Tibial nerve (tissue), 4 donors: Measurements from ENCODE around the gene CD226.

ENCODE experiments used
- CTCF ChIP-seq, 5 experiments: fragments of 200-600 bp in 3 of 5; fragments of 450-650 bp in 2 of 5; sonication (generic) in 3 of 5; IDR thresholded peaks; one replicate each; pipeline ENCODE4 v1.5.1; 2016 to 2019; ENCODE audit warnings: antibody characterized with exemption in 5 of 5, mild to moderate bottlenecking in 3 of 5, moderate library complexity in 2 of 5
- EP300 ChIP-seq, 2 donors: sonication (generic); formaldehyde crosslinking; IDR thresholded peaks; one replicate each; pipeline ENCODE4 v1.6.1; 2017; ENCODE audit warnings: antibody characterized with exemption in 2 of 2, mild to moderate bottlenecking in 1 of 2
- POLR2A ChIP-seq, 2 donors: fragments of 450-650 bp; IDR thresholded peaks; one replicate each; pipeline ENCODE4 v1.6.1; 2017; ENCODE audit warnings: antibody characterized with exemption in 2 of 2, mild to moderate bottlenecking in 2 of 2, moderate library complexity in 2 of 2

DNA sequence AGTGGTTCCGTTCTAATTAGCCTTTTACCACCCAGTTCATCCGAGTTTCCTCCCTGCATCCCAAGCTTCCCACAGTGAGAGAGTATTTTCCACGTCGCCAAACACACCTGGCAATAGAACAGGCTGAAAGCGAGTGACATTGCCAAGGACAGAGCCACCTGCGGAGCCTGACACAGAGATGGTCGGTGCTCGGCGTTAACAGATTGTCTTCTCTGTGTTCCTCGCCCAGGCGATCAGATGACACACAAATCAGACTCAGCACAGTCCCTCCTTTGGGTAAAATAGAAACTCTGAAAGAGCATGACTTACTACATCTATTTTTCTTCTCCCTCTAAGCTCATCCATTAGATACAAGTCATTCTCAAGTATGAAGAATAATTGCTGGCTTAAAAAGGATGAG, 107.7 kb downstream of the CD226 start:
- TF ChIP-seq CTCF (IDR thresholded peaks at IDR 0.05), result no peak
- TF ChIP-seq POLR2A (IDR thresholded peaks at IDR 0.05), result no peak
- no peak for TF ChIP-seq EP300 (IDR thresholded peaks at IDR 0.05)
